Measurements from ENCODE around the gene CSNK2A2. TPM values are rescaled to one million over a fixed set of nuclear protein-coding genes. Genes with fewer than 3 reads are reported as not detected.

The CSNK2A2 gene
- total RNA-seq, 1 experiment from 2014 or later, result 25.4 TPM

DNA sequence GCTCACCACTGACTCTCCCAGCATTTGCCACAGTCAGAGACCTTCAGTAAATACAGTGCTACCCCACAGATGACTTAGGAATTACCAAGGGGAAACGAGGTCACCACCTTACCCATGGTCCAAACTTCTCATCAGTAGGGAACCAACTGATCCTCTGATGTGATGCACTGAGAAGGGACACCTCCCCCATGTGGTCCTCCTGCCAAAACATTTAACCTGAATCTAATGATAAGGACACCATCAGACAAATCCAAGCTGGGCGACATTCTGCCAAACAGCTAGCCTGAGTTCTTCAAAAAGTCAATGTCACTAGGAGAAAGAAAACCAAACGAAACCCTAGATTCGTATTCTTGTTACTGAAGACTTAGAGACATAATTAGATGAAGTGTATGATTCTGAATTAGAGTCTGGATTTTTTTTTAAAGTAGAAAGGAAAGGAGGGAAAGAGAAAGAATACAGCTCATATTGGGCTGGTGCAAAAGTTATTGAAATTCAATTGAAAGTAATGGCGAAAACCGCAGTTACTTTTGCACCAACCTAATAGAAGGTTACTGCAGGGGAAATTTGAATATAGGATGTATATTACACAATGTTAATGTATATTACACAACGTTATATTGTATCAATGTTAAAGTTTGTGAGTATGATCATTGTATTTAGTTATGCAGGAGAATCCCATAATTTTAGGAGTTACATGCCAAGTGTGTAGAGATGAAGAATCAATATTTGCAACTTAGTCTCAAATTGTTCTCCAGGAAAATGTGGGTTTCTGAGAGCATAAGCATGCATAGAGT lies 2.3 kb upstream of the CSNK2A2 start:
- DNase-seq (ENCODE audit: low read depth), result no peak

DNA sequence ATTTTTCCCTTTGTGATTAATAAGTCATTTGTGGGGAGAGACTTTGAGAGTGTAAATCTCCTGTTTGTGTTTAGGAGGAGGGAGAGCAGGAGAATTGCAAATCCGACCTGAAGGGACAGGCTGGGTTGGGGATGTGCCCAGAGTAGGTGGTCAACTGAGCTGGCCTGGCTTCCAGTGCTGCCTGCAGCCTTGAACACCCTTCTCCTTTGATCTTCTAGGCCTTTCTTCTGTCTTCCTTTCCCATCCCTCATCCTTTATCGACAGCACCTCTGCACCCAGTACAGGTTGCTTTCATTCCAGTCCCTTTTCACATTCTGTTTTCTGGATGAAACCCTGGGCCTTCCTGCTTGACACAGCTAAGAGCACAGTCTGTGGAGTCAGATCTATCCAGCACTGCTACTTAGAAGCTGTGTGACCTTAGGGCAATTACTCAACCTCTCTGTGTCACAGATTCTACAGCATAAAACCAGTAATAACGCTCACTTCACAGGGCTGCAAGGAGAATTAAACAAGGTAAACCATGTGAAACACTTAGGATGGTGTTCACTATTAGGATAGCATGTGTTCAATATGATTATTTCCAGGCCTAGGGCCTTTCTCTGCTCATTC lies 1.0 kb upstream of the CSNK2A2 start:
- no peak for DNase-seq (ENCODE audit: low read depth)

GRCh38 chr16:58197314-58198012 lies 443 bp downstream of the CSNK2A2 start:
- DNase-seq (ENCODE audit: low read depth), result no peak

DNA sequence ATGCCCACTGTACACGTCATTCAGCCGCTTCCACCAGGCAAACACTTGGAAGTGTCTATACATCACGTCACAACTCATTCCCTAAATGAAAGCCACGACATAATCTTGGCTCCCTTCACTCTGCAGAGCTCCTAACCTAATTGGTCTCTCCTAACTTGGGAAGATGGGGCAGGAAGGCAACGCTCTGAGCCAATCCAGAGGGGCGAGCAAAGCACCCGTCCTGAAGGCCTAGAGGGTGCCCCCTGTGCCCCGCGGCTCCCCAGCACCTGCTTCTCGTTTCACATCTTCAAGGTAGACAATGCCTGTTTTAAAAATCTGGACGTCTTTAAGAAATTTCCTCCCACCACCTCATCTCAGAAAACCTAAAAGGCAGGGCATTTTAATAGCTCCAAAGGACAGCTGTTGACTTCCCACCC lies 1.0 kb downstream of the CSNK2A2 start:
- peak; percentile 27 for DNase-seq (ENCODE audit: low read depth)

GRCh38 chr16:58195771-58196170 lies 2.1 kb downstream of the CSNK2A2 start:
- DNase-seq (ENCODE audit: low read depth), result no peak

DNA sequence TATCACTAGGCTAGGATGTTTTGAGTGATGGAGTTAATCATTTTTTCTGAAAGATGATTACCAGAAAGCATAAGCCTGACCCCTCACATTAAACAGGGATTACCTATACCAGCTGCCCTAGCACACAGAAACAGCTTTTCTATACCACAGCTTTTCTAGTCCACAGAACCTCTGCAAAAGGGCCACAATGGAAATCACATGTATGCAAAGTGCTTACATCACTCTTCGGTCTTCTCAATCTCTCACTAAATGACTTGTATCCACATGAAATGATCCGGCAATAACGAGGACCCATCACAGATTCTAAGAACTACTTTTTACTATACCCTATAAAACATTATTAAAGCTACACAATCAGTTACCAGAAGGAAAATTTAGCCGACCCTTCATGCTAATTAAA lies 2.6 kb downstream of the CSNK2A2 start:
- no peak for DNase-seq (ENCODE audit: low read depth)

- DNase-seq (ENCODE audit: low read depth), result no peak
Measured at GRCh38 chr16:58194790-58195189, 3.1 kb downstream of the CSNK2A2 start.

DNA sequence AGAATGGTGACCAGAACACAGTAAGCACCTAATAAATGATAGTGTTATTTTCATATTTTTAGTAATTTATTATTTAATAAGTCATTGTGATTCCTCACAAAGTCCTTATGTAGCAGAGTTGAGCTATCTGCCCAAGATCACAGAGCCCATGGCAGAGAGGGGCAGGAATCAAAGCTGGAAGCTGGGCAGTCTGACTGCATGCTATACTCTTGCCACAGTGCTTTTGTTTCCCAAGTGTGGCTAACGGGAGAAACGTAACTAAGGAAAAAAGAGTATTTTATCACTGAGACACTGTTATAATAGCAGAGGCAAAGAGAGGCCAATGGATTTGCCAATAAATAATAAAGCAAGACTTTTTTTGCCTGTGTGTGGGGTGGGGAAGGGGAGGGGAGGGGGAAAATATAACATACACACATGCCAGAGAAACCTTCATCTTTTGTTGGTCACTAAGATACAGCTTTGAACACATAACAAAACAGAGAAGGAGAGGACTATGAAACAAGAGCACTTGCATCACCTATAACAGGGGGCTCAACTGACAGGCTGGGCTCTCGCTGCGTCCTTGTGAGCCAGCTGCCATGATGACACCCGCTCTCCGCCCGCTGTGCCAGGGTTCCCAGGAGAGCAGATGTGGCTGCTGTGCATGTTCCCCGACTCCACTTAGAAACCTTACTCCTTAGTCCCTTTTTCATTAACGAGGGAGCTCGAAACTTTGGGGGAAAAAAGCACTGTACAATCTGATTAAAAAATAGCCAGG lies 10.1 kb downstream of the CSNK2A2 start:
- DNase-seq (ENCODE audit: low read depth), result peak; percentile 29

DNA sequence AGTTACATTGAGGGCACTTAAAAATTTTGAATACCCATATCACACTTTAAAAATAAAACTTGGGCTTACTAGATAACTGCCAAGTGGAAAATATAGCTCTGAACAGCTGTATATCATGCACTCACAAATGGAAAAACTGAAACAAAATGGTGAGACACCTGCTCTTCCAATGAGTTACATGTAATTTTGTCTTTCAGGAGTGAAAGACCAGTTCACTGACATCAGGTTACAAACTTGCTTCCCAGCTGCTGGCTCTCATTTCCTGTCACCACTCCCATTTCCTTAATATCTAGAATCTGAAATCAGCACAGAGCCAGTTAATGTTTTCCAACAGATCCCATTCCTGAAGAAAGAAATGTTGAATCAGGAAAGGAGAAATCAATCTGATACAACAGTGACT lies 10.8 kb downstream of the CSNK2A2 start:
- DNase-seq (ENCODE audit: low read depth), result peak; percentile 82

DNA sequence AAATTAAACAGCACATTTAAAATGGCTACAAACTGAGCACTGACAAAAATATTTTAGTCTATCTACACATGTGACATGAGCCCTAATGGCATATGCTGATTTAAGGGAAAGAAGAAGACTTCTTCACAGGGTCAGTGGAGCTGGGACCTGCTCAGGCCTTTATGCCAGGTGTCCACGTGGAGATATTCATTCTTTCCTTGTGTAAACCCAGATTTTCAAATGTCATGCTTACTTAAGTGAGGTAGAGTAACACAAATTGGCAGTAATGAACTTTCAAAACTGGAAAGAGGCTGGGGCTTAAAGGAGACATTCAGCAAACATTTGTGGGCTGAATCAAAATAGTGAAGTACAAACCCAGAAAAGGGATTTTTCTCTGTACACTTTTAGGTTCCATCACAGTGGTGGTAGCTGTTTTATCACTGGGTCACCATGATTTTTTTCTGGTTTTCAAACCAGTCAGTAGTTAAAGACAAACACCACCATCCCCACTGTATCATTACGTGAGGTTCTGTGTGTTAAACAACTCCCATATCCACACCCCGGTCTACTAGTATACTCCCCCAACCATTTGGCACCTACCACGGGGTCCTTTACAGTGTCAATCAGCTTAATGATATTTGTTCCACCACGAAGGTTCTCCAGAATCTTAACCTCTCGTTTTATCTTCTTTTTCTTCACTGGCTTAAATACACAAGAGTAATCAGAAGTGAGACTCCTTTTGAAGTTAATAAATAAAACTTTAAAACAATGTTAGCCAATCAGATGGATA lies 11.5 kb downstream of the CSNK2A2 start:
- no peak for DNase-seq (ENCODE audit: low read depth)

GRCh38 chr16:58177353-58177710 lies 20.6 kb downstream of the CSNK2A2 start:
- DNase-seq (ENCODE audit: low read depth), result no peak

GRCh38 chr16:58176608-58177352 lies 21.1 kb downstream of the CSNK2A2 start:
- DNase-seq (ENCODE audit: low read depth), result no peak

DNA sequence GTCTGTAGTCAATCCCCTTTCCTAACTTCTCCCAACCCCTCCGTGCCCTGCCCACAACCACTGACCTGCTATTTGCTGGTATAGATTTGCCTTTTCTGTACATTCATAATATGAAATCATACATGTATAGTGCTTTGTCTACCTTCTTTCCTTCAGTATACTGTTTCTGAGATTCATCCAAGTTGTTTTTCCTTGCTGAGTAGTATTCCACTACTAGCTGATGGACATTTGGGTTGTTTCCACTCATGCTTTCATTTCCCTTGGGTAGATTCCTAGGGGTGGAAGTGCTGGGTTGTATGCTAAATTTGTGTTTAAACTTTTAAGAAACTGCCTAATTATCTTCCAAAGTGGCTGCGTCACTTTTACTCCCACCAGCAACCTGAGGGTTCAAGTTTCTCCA lies 27.7 kb downstream of the CSNK2A2 start:
- no peak for DNase-seq (ENCODE audit: low read depth)

DNA sequence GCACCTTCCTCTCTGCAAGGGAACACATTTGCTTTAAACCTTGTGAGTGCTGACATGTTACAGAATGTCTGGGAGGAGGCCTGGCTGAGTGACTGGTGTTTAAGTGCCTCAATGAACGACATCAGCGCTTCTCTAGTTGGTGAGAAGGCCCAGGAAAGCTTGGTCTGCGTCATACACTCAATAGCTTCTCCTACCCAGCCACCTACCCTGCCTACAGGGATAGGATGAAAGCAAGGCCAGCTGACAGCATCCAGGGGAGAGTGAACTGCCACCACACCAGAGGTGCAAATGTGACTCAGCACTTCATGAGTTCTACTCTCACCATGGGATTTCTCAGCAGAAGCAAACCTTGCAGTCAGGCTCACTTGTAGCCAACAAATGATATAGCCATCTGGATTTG lies 37.1 kb downstream of the CSNK2A2 start:
- no peak for DNase-seq (ENCODE audit: low read depth)

DNA sequence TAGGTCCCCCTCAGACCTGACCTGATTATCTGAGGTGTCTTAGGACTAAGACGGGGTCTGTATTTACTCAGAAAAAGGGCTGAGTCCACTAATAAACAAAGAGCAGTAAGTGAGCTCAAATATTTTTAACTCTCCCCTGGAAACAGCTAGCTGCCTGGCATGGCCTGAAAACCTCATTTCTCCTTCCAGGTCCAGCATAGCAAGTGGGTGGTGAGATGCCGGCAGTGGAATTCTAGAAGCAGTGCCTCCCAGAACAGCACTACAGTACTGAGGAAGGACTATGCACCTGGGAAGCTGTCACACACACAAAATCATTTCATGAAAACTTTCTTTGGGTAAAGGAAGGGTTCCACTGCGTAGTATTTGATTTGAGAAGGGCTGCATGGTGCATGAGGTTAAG lies 39.2 kb downstream of the CSNK2A2 start:
- DNase-seq (ENCODE audit: low read depth), result no peak

DNA sequence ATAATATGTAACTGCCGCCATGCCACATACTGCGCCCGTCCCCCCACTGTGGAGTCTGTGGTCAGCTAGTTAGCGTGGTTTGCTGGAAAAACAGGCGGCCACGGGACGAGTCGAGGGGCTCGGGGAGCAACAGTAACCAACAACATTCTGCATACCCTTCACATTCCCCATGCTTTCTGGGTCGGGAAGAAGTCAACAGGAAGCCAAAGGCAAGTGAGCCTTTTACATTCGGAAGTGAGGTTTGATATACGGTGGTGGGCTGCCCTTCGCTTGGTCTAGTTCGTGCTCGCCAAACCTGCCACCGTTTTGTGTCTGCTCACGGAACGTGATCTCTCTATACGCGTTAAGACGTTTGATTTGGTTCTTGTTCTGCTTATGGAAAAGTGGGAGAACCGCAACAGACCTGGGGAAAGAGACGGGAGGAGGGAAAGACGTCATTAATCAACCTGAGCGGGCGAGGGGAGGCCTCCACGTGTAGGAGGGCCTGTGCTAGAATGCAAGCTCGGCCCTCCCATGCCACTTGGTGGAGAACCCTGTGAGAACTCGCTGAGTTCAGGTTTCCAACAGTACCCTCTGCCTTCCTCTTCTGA lies 39.9 kb downstream of the CSNK2A2 start:
- no peak for DNase-seq (ENCODE audit: low read depth)

GRCh38 chr16:58157239-58157638 lies 40.7 kb downstream of the CSNK2A2 start:
- no peak for DNase-seq (ENCODE audit: low read depth)

DNA sequence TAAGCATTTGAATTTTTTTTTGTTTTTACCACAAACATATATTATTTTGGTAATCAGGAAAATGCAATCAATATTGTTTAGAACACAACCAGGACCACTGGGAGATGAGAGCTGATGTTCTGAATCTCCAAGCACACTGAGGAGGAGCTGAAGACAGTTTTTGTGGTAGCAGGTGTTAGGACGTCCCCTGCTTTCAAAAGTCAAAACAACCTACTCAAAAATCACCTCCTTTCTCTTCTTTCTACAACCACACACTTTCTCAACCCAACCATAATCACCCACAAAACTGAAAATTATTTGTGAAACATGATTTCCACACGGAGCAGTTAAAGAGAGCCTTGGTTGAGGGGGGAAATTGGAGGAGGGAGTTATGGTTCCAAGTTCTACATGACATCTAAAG lies 42.1 kb downstream of the CSNK2A2 start:
- no peak for DNase-seq (ENCODE audit: low read depth)

DNA sequence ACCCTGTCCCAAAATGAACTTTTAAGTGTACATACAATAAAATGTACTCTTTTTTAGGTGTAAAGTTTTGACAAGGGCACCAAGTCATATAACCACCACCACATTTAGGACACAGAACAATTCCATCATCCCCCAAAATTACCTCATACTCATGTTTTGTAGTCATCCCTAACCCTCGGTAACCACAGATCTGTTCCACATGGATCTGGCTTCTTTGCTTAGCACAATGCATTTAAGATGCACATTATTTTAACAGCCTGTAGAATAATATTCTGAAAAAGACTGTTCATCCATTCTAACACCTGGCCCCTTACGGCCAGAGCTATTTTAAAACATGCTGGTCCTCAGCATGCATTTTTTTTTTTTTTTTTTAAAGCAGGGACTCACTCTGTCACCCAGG lies 43.6 kb downstream of the CSNK2A2 start:
- no peak for DNase-seq (ENCODE audit: low read depth)

DNA sequence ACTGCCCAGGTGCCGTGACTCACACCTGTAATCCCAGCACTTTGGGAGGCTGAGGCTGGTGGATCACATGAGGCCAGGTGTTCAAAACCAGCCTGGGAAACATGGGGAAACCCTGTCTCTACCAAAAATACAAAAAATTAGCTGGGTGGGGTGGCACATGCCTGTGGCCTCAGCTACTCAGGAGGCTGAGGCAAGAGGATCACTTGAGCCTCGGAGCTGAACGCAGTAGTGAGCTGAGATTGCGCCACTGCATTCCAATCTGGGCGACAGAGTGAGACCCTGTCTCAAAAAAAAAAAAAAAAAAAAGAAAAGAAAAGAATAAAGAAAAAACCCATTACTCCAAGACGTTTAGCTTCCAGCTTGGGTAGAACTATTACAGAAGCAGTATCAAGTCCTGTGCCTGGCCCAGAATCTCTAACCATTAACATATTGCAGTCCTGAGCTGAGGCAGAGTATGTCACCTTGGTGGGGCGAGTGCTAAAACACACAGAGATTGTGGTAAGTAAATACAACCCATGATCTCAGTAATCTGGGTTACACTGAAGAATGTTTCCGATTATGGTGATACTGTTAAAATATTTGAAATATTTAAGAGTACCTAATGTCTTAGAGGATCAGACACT lies 45.5 kb downstream of the CSNK2A2 start:
- no peak for DNase-seq (ENCODE audit: low read depth)
